OCI-LY1 (cell line): ENCODE results near the gene FGF14.

Experiments used
- EZH2 ChIP-seq: fragments of 200-600 bp; sonication (generic), shearing (Covaris generic); IDR thresholded peaks from 2 replicates; pipeline ENCODE4 v1.8.0; 2017; ENCODE audit warnings: borderline replicate concordance, mixed run types, mild to moderate bottlenecking, antibody characterized with exemption, low read length, moderate library complexity, mixed read lengths
- TF ChIP-seq, protein P1 (sequence below): fragments of 200-600 bp; sonication (generic), shearing (Covaris generic); IDR thresholded peaks from 2 replicates; pipeline ENCODE4 v1.5.1; 2017; ENCODE audit warnings: mild to moderate bottlenecking, antibody characterized with exemption, low read length, moderate library complexity, mixed read lengths

DNA sequence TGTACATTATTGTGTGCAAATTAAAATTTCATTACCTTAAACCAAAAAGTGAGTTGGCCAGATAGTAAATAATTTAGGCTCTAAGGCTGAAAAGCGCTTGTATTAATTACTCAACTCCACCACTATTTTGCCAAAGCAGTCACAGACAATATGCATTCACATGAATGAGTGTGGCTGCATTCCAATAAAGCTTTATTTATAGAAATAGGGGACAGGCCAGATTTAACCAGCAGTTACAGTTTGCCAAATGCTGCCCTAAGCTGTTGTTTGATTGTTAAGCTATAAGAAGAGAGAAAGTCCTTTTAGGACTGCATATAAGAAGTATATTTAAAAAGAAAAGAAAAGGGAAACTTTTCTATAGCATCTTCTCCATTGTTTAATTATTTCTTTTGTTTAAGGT, 606.8 kb downstream of the FGF14 start:
- TF ChIP-seq, protein P1, sequence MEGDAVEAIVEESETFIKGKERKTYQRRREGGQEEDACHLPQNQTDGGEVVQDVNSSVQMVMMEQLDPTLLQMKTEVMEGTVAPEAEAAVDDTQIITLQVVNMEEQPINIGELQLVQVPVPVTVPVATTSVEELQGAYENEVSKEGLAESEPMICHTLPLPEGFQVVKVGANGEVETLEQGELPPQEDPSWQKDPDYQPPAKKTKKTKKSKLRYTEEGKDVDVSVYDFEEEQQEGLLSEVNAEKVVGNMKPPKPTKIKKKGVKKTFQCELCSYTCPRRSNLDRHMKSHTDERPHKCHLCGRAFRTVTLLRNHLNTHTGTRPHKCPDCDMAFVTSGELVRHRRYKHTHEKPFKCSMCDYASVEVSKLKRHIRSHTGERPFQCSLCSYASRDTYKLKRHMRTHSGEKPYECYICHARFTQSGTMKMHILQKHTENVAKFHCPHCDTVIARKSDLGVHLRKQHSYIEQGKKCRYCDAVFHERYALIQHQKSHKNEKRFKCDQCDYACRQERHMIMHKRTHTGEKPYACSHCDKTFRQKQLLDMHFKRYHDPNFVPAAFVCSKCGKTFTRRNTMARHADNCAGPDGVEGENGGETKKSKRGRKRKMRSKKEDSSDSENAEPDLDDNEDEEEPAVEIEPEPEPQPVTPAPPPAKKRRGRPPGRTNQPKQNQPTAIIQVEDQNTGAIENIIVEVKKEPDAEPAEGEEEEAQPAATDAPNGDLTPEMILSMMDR, result no peak
- TF ChIP-seq EZH2, result no peak
